Measurements from ENCODE around the gene SAMD10.

DNA sequence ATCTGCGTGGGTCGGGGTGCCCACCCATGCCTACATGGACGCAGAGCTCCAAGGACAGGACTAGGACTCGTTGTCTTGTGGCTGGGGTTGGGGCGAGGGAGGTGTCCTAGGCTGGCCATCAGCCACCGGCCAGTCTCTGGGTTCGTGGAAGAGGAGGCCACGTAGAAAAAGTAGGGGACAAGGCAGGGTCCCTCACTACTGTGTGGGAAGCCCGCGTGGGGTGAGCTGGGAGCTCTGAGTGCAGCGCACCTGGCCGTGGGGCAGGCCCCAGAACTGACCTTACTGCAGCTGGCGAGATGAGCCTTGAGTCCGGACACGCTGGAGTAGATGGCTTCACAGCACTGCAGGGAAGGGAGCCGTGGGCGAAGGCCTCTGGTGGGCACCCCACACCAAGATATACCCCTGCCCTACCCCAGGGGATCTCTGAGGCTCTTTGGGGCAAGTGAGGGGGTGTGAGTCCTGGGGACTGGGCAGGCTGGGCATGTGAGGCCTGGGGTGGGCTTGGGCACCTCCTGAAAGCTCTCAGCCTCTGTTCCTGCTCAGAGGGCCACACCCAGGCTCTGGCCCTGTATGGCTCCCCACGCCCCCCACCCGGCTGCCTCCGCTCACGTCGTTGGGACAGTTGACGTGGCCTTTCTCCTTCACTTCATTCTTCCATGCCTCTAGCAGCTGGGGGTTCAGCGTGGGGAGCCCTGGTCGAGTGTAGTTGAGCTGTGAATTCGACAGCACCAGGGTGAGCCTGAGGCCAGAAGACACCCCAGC lies 17.6 kb downstream of the SAMD10 start:
- TF ChIP-seq POLR2A (IDR thresholded peaks at IDR 0.05): no peak
- no peak for TF ChIP-seq CTCF (IDR thresholded peaks at IDR 0.05)

Measured in adrenal gland (tissue), 5 donors.